Fibroblast of lung (primary cell): ENCODE measurements around the gene AGTPBP1. TPM values are rescaled to one million over a fixed set of nuclear protein-coding genes. Genes with fewer than 3 reads are reported as not detected.

Experiments
- DNase-seq, 2 donors: peaks; one replicate each; pipeline versions ENCODE4 v3.0.0 to v3.0.0-alpha.2; 2010; ENCODE audit warnings: low read depth in 2 of 2
- H2AFZ ChIP-seq: 2 replicates; pipeline ENCODE4 v1.5.1; 2012; ENCODE audit warnings: low read length, control low read depth, inconsistent platforms
- H3K27ac ChIP-seq: 2 replicates; pipeline ENCODE4 v1.5.1; 2011; ENCODE audit warnings: low read length, control low read depth; ENCODE audit not compliant: insufficient read depth
- H3K27me3 ChIP-seq: 2 replicates; pipeline ENCODE4 v1.5.1; 2011; ENCODE audit warnings: mild to moderate bottlenecking, low read length; ENCODE audit not compliant: control insufficient read depth, insufficient read depth
- H3K36me3 ChIP-seq: 2 replicates; pipeline ENCODE4 v1.5.1; 2011; ENCODE audit warnings: low read length; ENCODE audit not compliant: control insufficient read depth, insufficient read depth
- H3K4me1 ChIP-seq: 2 replicates; pipeline ENCODE4 v1.5.1; 2011; ENCODE audit warnings: low read length; ENCODE audit not compliant: control insufficient read depth, insufficient read depth; ENCODE audit errors: extremely low read depth
- H3K4me2 ChIP-seq: 2 replicates; pipeline ENCODE4 v1.5.1; 2011; ENCODE audit warnings: low read length, control low read depth; ENCODE audit not compliant: insufficient read depth; ENCODE audit errors: extremely low read depth
- H3K4me3 ChIP-seq, 4 experiments: fragments of 200-600 bp in 1 of 4; sonication (generic) in 1 of 4; replicated peaks in 1 of 4; 2 replicates each; pipeline ENCODE4 v1.5.1; 2011 to 2016; ENCODE audit warnings: low read length in 4 of 4, low read depth in 3 of 4, mild to moderate bottlenecking in 3 of 4, control low read depth in 2 of 4, inconsistent platforms in 1 of 4, mixed read lengths in 1 of 4; ENCODE audit not compliant: insufficient read depth in 1 of 4; ENCODE audit errors: control extremely low read depth in 1 of 4
- H3K79me2 ChIP-seq: 2 replicates; pipeline ENCODE4 v1.5.1; 2012; ENCODE audit warnings: mild to moderate bottlenecking, low read length, inconsistent platforms; ENCODE audit not compliant: control insufficient read depth, insufficient read depth
- H3K9ac ChIP-seq: 2 replicates; pipeline ENCODE4 v1.5.1; 2011; ENCODE audit warnings: mild to moderate bottlenecking, low read length, control low read depth; ENCODE audit not compliant: insufficient read depth
- H3K9me3 ChIP-seq: 2 replicates; pipeline ENCODE4 v1.5.1; 2012; ENCODE audit warnings: low read depth, low read length; ENCODE audit not compliant: control insufficient read depth, insufficient read depth
- H4K20me1 ChIP-seq: 2 replicates; pipeline ENCODE4 v1.5.1; 2011; ENCODE audit warnings: low read length; ENCODE audit not compliant: control insufficient read depth, insufficient read depth; ENCODE audit errors: extremely low read depth
- EZH2 ChIP-seq: IDR thresholded peaks from 2 replicates; pipeline ENCODE4 v1.5.1; 2012; ENCODE audit warnings: low read length, control low read depth, mild to moderate bottlenecking; ENCODE audit errors: missing control alignments
- polyA plus RNA-seq, 2 donors: library from polyadenylated mRNA; depleted of rRNA in 1 of 2; stranded (reverse) in 1 of 2; unstranded in 1 of 2; fragments of >200 nt; gene quantifications; 2 replicates each; pipeline ENCODE4 v1.2.1, GENCODE V29; 2011 to 2012; ENCODE audit warnings: missing spikeins in 1 of 2
- total RNA-seq: library from RNA; depleted of rRNA; stranded (reverse); fragments of >200 nt; gene quantifications from 2 replicates; pipeline ENCODE4 v1.2.1, GENCODE V29; 2014
- TF ChIP-seq, protein P1 (sequence below), 2 donors: IDR thresholded peaks in 1 of 2; conservative IDR thresholded peaks in 1 of 2; 1 replicate in 1 of 2; 2 replicates in 1 of 2; pipeline ENCODE4 v1.5.1; 2011 to 2012; ENCODE audit warnings: low read length in 2 of 2, control low read depth in 1 of 2, inconsistent platforms in 1 of 2, low read depth in 1 of 2, mild to moderate bottlenecking in 1 of 2

AGTPBP1 gene
- total and polyA plus RNA-seq, 2 donors (not counting 1 experiment from before 2014, with no cell fraction given), result 10.6 to 10.7 TPM

DNA sequence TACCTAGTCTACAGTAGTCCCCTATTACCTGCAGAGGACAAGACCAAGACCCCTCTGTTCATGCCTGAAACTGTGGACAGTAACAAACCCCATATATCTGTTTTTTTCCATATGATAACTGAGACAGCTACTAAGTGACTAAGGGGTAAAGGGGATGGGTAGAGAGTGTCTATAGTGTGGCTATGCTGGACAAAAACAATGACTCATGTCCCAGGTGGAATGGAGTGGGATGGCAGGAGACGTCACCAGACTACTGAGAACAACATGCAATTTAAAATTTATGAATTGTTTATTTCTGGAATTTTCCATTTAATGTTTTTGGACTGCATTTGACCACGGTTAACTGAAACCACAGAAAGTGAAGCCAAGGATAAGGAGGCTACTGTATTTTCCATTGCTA lies 171.8 kb downstream of the AGTPBP1 start:
- Histone ChIP-seq H3K4me2 (no peak overlapping the region), H2AFZ (no peak overlapping the region), H3K9me3 (no peaks in the 10 kb centered on the region), H3K36me3 (no peaks in the 10 kb centered on the region), H3K4me1 (no peaks in the 10 kb centered on the region), H3K27me3 (no peaks in the 10 kb centered on the region), H3K4me3 (no peak overlapping the region), H4K20me1 (no peaks in the 10 kb centered on the region), H3K79me2 (no peaks in the 10 kb centered on the region), H3K27ac (no peak overlapping the region), H3K9ac (no peak overlapping the region)
- TF ChIP-seq EZH2, result no peak
- TF ChIP-seq, protein P1, sequence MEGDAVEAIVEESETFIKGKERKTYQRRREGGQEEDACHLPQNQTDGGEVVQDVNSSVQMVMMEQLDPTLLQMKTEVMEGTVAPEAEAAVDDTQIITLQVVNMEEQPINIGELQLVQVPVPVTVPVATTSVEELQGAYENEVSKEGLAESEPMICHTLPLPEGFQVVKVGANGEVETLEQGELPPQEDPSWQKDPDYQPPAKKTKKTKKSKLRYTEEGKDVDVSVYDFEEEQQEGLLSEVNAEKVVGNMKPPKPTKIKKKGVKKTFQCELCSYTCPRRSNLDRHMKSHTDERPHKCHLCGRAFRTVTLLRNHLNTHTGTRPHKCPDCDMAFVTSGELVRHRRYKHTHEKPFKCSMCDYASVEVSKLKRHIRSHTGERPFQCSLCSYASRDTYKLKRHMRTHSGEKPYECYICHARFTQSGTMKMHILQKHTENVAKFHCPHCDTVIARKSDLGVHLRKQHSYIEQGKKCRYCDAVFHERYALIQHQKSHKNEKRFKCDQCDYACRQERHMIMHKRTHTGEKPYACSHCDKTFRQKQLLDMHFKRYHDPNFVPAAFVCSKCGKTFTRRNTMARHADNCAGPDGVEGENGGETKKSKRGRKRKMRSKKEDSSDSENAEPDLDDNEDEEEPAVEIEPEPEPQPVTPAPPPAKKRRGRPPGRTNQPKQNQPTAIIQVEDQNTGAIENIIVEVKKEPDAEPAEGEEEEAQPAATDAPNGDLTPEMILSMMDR (conservative IDR thresholded peaks at IDR 0.05 in 1 of 2, IDR thresholded peaks at IDR 0.05 in 1 of 2; ENCODE audit: low read depth in 1 of 2, low read length in 2 of 2), result no peak
- peak; percentile 9 to 68 for DNase-seq

DNA sequence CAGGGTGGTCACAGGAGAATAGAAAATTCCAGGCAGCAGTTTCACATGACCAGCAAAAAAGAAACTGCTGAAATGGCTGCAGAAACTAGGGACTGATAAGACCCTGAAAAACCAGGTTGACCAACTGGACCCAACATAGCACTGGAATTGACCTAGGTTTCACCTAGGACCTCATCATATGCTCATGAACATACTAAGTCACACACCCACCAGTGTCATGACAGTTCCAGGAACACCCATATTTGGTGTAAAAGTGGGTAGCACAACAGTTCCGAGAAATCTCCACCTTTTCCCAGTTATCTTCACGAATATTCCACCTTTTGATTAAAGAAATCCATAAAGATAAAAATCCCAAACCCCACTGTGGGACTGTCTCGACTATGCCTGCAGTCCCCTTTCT lies 182.2 kb downstream of the AGTPBP1 start:
- Histone ChIP-seq H3K9me3 (no peaks in the 10 kb centered on the region), H3K36me3 (no peaks in the 10 kb centered on the region), H3K27me3 (no peaks in the 10 kb centered on the region), H2AFZ (no peak overlapping the region), H3K9ac (no peak overlapping the region), H3K79me2 (no peaks in the 10 kb centered on the region), H4K20me1 (no peaks in the 10 kb centered on the region), H3K4me2 (no peak overlapping the region), H3K4me3 (no peak overlapping the region), H3K27ac (no peak overlapping the region), H3K4me1 (no peaks in the 10 kb centered on the region)
- DNase-seq, result no peak
- TF ChIP-seq, protein P1 (conservative IDR thresholded peaks at IDR 0.05 in 1 of 2, IDR thresholded peaks at IDR 0.05 in 1 of 2; ENCODE audit: low read depth in 1 of 2, low read length in 2 of 2), result no peak
- no peak for TF ChIP-seq EZH2

DNA sequence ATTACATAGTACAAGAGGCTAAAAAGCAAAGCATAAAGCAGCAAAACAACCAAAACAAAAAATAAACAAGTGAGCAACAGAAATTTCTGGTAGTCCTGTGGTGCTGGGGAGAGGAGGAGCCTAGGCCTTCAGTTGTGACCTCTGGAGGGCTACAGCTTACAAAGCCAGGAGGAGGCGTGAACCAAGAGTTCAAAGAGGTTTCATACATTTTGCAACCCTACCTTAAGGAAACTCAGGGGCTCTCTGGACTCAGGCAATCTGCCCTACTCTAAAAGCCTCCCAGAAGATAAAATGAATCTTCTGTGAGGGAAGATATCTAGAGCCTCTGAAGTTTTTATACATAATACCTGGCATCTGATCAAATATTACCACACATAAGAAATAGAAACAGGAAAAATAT lies 187.4 kb downstream of the AGTPBP1 start:
- TF ChIP-seq, protein P1 (conservative IDR thresholded peaks at IDR 0.05 in 1 of 2, IDR thresholded peaks at IDR 0.05 in 1 of 2; ENCODE audit: low read depth in 1 of 2, low read length in 2 of 2), result no peak
- no peak for TF ChIP-seq EZH2
- Histone ChIP-seq H3K79me2 (no peaks in the 10 kb centered on the region), H3K27me3 (no peaks in the 10 kb centered on the region), H3K4me1 (no peaks in the 10 kb centered on the region), H3K9me3 (no peaks in the 10 kb centered on the region), H2AFZ (no peak overlapping the region), H3K36me3 (no peaks in the 10 kb centered on the region), H3K27ac (no peak overlapping the region), H3K9ac (no peak overlapping the region), H3K4me3 (no peak overlapping the region), H4K20me1 (no peaks in the 10 kb centered on the region), H3K4me2 (no peak overlapping the region)
- DNase-seq, result no peak
